ENCODE data around the gene PRSS23.
A peak's percentile ranks its signal among the peaks of the same experiment; 100 is the strongest.
"Not testable (repeated sequence)": the region's sequence is repeated elsewhere in the genome, so short reads cannot be mapped to it uniquely, and the experiment has no call there.

Gene PRSS23, protein sequence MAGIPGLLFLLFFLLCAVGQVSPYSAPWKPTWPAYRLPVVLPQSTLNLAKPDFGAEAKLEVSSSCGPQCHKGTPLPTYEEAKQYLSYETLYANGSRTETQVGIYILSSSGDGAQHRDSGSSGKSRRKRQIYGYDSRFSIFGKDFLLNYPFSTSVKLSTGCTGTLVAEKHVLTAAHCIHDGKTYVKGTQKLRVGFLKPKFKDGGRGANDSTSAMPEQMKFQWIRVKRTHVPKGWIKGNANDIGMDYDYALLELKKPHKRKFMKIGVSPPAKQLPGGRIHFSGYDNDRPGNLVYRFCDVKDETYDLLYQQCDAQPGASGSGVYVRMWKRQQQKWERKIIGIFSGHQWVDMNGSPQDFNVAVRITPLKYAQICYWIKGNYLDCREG

DNA sequence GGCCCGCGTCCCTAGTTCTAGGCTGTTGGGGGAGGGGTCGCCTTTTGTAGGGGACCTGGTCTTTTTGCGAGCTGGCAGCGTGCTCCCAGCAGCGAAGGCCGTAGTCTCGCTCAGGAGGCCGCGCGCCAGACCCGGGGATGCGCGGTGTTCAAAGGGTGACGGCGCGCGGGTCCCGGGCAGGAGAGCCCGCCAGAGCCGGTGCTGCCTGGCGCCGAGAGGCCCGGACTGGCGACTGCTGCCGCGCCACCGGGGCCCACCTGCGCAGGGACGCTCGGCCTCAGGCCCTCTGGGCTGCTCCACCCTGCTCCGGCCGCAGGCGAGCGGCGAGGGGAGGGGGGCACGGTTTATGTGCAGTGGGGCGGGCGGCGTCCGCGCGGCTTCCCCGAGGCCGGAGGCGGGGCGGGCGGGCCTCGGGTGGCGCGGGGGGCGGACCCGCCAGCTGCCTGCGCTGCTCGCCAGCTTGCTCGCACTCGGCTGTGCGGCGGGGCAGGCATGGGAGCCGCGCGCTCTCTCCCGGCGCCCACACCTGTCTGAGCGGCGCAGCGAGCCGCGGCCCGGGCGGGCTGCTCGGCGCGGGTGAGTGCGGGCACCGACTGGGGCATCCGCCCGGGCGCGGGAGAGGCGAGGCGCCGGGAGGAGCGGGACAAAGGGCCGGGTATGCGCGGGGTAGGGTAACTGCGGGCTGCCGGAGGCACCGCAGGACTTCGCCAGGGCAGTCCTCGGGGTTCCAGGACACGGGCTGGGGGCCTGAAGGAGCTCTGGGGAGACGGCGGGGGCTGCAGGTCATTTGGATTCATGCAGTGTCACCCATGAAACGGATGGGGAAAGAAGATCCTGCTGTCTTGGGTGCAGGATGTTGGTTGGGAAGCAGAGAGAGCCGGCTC is at the start of gene PRSS23:
Gene PRSS23, plus strand, starts transcription at position 467 of the 884 bp plus-strand sequence. CDS start 7,102 bp downstream, outside the sequence.
- DNase-seq: peak; percentile 56 to 87 (median 69)

DNA sequence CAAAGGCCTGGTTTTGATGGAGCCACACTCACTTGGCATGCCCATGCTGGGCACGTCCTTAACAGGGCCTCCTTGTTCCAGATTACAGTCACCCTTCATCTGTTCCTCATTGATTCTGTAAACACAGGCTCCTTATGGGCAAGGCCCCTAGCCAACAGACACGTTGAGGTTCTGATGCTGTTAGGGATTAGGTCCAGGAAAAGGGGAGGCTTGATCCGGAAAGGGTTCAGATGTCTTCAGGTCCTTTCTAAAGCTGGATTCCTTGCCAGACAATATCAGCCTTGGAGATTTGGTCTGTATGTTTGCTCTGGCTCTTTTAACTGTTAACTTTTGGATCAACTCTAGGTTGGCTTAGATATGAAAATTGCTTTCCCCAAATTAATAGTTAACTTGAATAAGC is 46.9 kb upstream of the PRSS23 start:
- DNase-seq: no peak

DNA sequence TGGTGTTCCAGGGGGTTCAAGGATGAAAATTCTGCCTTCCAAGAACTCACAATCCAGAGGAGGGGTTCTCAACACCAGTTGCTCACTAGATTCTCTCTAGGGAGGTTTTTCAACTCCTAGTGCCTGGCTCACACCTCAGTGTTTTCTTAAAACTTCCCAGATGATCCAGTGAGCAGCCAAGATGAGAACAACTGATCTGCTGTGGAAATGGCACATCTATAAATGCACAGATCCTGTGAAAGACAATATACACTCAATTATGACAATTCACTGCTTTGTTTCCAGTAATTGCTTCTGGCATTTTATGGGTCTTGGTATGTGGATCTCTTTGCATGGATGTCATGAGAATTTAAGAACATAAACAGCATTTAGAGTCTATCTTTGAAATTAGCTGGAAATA is 45.2 kb upstream of the PRSS23 start:
- DNase-seq: no peak

DNA sequence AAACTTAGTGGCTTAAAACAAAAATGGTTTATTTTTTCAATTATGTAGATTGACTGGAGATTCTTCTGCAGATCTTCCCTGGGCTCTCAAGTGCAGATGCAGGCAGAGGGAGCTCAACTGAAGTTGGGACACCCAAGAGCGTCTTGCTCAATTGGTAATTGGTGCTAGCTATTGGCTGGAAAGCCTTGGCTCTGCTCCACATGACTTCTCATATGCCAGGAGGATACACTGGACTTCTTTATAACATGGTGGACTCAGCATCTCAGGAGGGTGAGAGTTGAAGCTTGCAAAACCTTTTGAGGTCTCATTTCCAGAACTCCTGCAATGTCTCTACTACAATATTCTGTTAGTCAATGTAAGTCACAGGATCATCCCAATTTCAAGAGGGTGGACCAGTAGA is 42.2 kb upstream of the PRSS23 start:
- DNase-seq: no peak

DNA sequence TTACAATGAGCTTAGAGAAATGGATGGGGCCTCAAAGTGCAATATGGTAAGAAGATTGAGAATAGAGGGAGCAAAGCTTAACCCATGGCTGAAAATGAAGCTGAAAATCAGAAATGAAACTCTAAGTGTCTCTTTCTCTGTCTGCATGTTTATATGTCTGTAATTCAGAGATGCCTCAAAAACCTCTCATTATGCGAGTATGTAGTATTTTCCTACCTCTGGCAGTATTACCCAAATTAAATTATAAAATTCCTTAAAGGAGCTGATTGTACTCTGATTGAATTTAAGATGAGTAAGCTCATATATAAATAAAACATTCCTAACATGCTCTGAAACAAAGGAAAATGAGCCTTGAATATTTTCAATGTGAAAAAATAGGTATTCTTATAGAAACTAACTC is 39.8 kb upstream of the PRSS23 start:
- DNase-seq: no peak

DNA sequence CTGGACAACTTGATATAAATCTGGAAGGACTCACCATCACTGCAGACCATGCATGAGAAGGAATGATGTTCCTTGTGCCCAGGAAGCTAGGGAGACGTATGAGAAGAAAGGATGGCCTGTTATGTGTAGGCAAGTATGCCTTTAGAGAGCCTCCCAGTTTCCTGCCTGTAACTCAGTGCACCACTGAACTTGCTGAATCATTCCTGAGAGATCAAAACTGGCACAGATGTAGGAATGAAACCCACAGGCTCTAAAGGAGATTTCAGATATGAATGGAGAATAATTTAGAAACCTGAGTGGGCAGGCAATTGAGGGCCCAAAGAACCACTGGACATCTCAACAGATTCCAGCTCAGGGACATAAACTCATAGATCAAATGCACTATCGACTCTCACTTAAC is 38.4 kb upstream of the PRSS23 start:
- DNase-seq: no peak

DNA sequence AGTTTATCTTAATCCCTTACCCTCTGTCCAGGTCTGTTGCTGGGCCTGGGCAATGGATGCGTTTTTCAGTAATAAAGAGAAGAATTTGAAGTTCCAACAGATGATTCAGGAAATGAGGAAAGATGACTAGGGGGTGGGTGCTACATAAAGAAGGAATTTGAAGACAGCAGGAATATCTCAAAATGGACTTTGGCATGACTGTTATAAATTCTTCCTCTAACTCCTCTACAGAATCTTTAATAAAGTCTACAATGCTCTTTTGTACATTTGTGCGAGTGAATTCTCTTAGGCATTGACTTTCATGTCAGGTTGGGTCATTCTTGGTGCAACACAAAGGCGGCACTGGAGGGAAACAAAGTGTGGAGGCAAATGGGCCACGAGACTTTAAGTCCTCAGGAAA is 35.1 kb upstream of the PRSS23 start:
- DNase-seq: no peak

DNA sequence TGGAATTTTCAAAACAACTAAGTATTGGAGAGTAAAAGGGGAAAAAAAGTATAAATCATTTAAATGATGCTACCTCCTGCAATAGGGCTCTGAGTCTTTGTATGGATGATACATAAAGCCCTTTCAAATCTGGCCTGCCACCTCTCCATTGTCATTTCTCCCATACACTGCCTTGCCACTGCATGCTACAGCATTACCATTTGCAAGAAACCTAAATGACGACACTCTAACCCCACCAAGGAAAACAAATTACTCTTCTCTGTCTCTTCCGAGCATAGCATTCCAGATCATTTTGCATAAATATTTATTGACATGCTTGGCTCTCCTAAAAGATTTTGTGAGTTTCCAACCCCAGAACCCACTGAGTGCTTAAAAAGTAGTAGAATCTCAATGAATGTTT is 34.5 kb upstream of the PRSS23 start:
- DNase-seq: no peak

DNA sequence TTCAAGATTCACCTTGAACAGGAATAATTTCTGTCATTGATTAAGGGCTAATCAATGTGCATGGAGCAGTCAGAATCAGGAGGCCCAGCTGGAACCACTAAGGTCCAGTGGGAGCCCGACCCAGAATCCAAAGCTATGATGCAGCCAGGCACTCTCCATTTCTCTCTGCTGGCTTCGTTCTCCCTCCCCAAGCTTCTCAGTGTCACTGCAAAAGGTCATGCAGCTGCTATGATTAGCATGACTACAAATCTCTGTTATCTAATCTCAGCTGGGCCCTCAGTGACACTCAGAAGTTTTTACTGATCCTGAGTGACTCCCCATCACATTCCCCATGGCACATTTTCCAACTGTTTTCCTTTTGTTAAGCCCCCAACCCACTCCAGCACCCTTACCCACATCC is 31.1 kb upstream of the PRSS23 start:
- DNase-seq: no peak

DNA sequence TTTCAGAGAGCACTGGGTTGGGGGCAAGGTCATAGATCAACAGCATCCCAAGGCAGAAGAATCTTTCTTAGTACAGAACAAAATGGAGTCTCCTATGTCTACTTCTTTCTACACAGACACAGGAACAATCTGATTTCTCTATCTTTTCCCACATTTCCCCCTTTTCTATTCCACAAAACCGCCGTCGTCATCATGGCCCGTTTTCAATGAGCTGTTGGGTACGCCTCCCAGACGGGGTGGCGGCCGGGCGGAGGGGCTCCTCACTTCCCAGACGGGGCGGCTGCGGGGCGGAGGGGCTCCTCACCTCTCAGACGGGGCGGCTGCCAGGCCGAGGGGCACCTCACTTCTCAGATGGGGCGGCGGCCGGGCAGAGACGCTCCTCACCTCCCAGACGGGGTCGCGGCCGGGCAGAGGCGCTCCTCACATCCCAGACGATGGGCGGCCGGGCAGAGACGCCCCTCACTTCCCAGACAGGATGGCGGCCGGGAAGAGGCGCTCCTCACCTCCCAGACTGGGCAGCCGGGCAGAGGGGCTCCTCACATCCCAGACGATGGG is 29.8 kb upstream of the PRSS23 start:
- DNase-seq: not testable (repeated sequence)

DNA sequence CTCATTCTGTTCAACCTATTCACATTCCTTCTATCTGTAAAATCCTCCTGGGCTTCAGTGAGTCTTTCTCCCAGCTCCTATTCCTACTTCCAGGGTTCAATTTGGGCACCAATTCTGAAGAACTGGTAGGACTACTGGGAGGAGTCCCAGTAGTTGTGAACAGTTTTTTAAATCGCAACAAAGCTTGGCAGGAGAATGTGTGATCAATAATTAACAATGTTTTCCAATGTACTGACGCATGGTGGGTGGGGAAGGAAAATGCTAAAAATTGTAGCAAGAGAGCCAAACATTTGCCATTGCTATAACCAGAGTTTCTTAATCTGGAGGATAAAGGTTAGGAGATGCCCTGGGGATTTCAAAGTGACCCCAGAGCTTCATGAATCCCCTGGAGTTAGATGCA is 27.3 kb upstream of the PRSS23 start:
- no peak for DNase-seq

DNA sequence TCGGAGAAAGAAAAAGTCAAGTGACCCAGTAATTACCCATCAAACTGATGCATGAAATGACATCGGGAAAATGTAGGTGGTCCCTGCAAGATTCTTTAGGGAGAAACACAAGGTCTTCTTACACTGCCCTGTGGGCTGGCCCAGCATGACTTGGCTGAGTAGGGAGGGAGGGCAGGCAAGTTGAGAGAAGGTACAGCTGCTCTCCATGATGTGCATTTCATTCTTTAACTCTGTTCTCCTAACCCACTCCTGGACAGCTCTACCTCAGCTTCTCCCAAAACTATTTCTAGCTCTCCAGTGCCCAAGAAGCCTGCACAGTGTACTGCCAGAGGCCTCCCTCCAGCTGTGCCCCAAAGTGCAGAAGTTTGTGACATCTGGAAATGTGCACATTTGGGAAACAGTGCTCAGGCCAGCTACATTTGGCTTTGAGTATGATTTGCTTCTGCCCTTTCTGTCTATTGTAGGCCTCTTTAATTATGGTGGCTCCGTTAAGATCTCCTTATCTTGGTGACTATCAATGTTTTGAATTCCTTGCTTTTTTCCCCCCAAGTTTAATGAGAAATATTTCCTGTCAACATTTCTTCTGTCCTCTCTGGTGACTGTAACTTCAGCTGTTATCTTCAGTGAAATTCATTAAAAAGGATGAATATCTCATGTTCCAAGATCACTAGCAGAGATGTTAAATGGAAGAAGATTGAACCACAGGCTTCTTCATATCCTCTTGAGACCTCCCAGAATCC is 26.7 kb upstream of the PRSS23 start:
- no peak for DNase-seq

DNA sequence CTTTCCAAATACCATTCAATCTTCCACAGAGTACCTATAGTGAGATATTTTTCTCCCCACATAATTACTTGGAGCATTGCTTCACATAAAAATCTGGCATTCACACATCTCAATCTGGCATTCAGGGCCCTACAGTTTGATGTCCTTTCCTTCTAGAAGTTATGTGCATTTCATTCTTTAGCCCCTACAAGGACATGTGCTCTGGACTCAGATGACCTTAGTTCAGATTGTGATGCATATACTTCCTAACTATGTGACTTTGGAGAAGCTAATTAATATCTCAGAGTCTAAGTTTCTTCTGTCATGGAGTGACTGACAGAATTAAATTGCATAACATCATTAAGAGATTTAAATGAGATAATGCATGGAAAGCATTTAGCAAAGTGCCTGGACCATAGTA is 25.9 kb upstream of the PRSS23 start:
- DNase-seq: no peak

DNA sequence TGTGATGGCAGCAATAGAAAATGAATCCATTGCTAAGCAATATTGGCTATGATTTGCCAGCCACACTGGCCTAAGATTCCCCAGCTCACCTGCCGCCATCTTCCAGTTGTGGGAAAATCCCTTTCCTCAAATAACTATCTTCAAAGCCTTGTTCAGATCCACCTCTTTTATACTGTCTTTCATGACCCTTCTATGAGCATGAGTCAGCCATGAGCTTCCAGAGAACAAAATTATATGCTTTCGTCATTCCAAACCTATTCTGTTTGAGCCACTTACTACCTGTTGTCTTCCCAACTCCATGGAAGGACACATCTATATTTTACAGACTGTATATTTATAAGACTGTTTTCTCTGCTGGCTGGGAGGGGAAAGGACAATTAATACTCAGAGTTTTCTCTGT is 25.0 kb upstream of the PRSS23 start:
- no peak for DNase-seq

DNA sequence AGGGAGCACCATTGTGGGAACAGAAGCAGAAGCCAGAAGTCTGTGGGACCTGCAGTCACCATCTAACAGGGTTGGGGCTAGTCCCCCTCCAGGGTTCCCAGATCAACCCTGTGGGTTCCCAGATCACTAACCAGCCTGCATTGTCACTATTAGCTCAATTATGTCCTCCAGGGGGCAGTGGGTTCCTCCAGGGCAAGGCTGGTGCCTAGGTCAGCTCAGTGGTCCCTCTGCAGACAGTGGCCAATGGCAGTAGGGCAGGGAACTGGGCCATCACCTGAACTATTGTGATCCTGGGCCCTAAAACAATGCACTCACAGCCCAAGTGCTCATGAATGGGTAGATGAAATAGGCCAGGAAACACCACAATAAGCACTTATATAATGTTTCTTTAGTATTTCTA is 18.8 kb upstream of the PRSS23 start:
- peak in 1 of 3 donors; percentile 12 for DNase-seq

DNA sequence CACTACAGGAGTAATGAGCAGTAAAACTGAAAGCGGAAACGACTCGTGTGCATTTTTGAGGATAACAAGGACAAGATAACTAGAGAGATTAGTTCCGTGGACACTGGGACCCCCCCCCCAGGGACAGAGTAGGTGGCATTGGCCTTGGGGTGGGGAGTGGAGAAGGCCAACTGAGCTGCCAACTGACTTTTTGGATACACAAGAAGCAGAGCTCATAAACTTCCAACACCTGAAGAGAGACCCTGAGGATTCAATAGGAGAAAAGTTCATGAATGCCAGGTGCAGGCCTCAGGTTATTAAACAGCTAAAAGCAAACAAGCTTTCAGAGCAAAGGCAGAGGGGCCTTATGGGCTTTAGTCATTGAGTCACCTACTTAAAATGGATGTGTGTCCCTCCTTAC is 17.6 kb upstream of the PRSS23 start:
- DNase-seq: no peak

DNA sequence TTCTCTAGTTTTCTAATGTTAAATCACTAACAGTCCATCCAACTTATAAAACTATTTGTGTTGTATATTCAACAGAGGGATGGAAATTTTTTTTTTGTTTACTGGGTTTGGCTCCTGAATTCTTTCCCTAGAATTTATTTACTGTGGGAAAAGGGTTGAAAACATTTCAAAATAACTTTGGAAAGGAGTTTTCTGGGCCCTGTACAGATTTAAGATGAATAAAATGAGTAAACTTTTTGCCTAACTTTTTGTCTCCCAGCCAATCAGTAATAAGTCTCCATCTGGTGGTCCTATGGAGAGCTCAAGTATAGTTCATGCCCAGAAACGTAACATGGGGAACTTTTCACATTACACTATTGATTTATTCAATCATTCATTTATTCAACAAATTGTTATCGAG is 16.7 kb upstream of the PRSS23 start:
- no peak for DNase-seq

DNA sequence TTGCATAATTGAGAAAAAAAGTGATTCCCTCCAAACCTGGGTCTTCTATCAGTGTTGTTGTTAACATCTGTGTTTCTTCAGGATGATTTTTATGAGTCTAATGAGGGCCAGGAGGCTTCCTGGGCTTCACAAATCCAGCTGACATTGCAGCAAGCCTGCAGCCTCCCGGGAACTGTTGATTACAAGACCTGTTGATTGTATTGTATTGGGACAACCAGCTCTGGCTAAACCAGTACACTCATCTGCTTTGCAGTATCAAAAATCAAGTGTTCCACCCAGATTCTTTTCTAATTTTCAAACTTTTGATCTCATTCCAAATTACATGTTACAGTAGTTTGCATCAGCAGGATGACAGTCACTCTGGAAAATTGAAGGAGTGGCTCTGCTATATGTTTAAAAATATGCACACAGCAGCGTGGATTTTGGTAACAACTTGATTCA is 16.1 kb upstream of the PRSS23 start:
- no peak for DNase-seq

DNA sequence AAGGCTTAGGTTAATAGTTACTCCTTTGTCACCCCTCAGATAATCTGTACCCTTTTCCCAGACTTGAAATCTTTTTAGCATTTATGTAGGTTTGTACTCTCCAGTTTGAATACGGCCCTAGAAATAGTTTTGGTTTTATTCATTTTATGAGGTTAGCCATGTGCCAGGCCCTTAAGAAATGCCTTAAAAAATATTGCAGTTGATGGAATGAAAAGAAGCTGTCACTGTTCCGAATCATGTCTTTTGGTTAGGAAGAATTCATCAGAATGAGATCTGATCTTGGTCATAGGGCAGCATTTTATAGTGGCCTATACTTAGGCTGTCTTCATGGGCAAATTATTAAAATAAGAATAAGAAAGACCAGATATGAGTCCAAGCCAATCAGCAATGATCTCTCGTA is 14.8 kb upstream of the PRSS23 start:
- DNase-seq: no peak

DNA sequence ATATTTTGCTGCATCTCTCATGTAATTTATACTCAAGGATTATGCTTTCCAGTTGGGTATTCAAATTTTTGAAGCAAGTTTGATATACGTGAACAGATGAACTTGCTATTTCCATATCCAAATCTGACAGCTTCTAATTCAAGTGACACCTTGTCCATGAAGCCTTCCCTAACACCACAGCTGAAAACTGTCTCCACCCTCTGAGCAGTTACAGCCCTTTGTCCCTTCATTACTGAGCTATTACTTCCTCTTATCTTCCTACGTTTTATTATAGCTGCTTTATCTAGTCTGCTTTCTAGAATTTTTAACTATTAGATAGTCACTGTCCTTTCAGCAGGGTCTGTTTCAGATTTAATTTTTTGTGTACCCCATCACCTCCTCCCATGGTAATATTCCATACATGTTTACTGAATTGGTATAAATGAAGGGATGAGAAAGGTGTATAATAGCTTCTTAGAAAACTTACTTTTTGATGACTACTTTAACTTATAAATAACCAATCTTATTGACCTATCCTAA is 13.3 kb upstream of the PRSS23 start:
- DNase-seq: no peak

DNA sequence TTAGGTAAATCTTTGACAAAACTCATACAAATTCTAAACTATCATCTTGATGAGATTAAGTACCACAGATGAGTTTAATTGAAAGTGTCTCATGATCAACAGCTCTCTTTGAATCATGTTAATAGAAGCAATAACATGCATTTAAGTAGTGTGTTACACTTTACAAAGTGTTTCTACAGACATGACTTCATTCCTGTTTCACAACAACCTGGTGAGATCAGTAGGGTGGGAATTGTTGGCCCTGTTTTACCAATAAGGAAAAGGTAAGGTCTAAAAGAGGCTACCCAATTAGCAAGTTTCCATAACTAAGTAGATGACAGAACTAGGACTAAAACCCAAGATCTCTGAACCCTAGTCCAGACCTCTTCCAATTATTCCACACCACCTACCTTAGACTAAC is 12.7 kb upstream of the PRSS23 start:
- DNase-seq: peak in 1 of 3 donors; percentile 30

DNA sequence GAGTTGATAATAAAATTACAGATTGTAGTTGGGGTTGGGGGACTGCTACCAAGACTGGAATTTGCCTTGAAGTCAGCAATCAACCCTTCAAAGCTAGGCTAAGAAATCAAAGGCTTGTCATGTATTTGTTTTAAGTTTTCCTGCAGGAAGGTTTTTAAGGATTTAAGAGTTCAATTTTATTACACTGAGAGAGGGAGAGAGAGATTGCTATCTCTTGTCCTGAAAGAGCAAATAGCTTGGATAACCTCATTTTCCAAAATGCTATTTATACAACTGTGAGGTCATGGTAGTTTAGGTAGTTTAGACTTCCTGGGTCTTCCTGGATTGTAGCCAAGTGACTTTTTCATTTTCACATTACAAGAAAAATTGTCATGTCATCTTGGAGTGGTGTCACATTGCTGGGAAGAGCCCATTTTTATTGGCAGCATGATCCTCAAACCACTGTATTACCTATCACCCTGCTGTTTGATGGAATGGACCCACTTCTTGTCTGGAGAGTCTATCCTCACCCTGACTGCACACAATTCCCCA is 10.1 kb upstream of the PRSS23 start:
- no peak for DNase-seq

Data from suppressor macrophage treated with lipopolysaccharide for 1 hour (primary cell).